Heart left ventricle (tissue), 16 donors: ENCODE results near the gene FBLN2. TPM values are rescaled to one million over a fixed set of nuclear protein-coding genes. Genes with fewer than 3 reads are reported as not detected.

Experiments
- ATAC-seq, 4 donors: fragments of 200-7000 bp; cut with Tn5 transposase; one replicate each; pipeline ENCODE4 v1.9.1; 2020 to 2022; ENCODE audit warnings: moderate library complexity in 4 of 4, mild to moderate bottlenecking in 3 of 4, moderate number of reproducible peaks in 1 of 4
- DNase-seq, 5 donors: peaks; one replicate each; pipeline ENCODE4 v3.0.0-alpha.2; 2020
- H3K27ac ChIP-seq, 12 donors: fragments of 200-600 bp; sonication (generic) in 4 of 12; one replicate each; pipeline versions ENCODE4 v1.5.0 to v1.8.0; 2016 to 2022; ENCODE audit warnings: mild to moderate bottlenecking in 2 of 12
- H3K27me3 ChIP-seq, 9 donors: fragments of 200-600 bp; sonication (generic) in 2 of 9; one replicate each; pipeline versions ENCODE4 v1.5.1 to v1.8.0; 2016 to 2022; ENCODE audit warnings: mild to moderate bottlenecking in 3 of 9
- H3K36me3 ChIP-seq, 9 donors: fragments of 200-600 bp; sonication (generic) in 2 of 9; one replicate each; pipeline versions ENCODE4 v1.5.0 to v1.8.0; 2018 to 2022; ENCODE audit warnings: mild to moderate bottlenecking in 2 of 9
- H3K4me1 ChIP-seq, 12 donors: fragments of 200-600 bp; sonication (generic) in 4 of 12; one replicate each; pipeline versions ENCODE4 v1.5.0 to v1.8.0; 2016 to 2022; ENCODE audit warnings: mild to moderate bottlenecking in 3 of 12
- H3K4me3 ChIP-seq, 12 donors: fragments of 200-600 bp; sonication (generic) in 4 of 12; one replicate each; pipeline versions ENCODE4 v1.5.0 to v1.8.0; 2017 to 2022; ENCODE audit warnings: mild to moderate bottlenecking in 9 of 12, moderate library complexity in 4 of 12
- H3K9me3 ChIP-seq, 12 donors: fragments of 200-600 bp; sonication (generic) in 4 of 12; one replicate each; pipeline versions ENCODE4 v1.5.0 to v1.8.0; 2016 to 2022; ENCODE audit warnings: mild to moderate bottlenecking in 1 of 12
- CTCF ChIP-seq, 12 donors: fragments of 200-600 bp; sonication (generic) in 4 of 12; IDR thresholded peaks; one replicate each; pipeline versions ENCODE4 v1.5.0 to v1.8.0; 2018 to 2022; ENCODE audit warnings: antibody characterized with exemption in 12 of 12, mild to moderate bottlenecking in 5 of 12
- POLR2A ChIP-seq, 2 donors: fragments of 450-650 bp; IDR thresholded peaks; one replicate each; pipeline ENCODE4 v1.6.1; 2017; ENCODE audit warnings: antibody characterized with exemption in 2 of 2, mild to moderate bottlenecking in 2 of 2, moderate library complexity in 2 of 2
- WGBS, 4 donors: extraction: QIAGEN DNeasy Blood & Tissue Kit in 2 of 4; methylation state at CpG; one replicate each; pipeline versions ENCODE4 v1.1.5 to v1.1.7; 2013 to 2018; 5-methylcytosine and 5-hydroxymethylcytosine counted together
- intact Hi-C, 10 donors: fragments of 100-400 bp; cut with DNase I; formaldehyde crosslinking; loops; one replicate each; pipeline versions ENCODE4 v1.11.1 to v1.14.2; 2022
- polyA plus RNA-seq, 2 donors: library from polyadenylated mRNA; stranded (reverse); fragments of 200-250 nt; gene quantifications; one replicate each; pipeline ENCODE4 v1.2.3, GENCODE V29; 2013
- total RNA-seq, 9 donors: library from RNA; depleted of rRNA in 2 of 9; stranded (reverse); fragments of >200 nt in 2 of 9; fragmentation: NEBNext Ultra II Directional in 3 of 9; extraction: Animal tissue kit (Norgen Biotek cat#: 25700) in 3 of 9; gene quantifications; one replicate each; pipeline versions ENCODE4 v1.1.0 to v1.2.4, GENCODE V29; 2016 to 2023
- donor health status: ischemic (EF 13 %, LVEDD 7.1; RV severe dilation, severe dysfunction).
- donor health status: healthy with polysubstance abuse.
- donor health status: DM: no; HTN: yes; CAD: no.
- donor health status: DM: no; HTN: no; CAD: no.
- donor health status: ischemic (EF 25% LVEDD 6.9; RV normal size, moderate dysfunction).
- donor health status: ischemic (EF 25% LVEDD 5.7; RV mildly dilated, moderate dysfunction).
- donor health status: healthy.
- donor health status: DM: yes; HTN: yes; CAD: no.
- donor health status: ischemic (EF 35%, LVEDD 5.7; RV mildly dilated, moderate dysfunction).
- donor health status: nonischemic (EF 11% LVEDD 7.7; RV severe dilation, severe dysfunction).
- donor health status: DM: yes; HTN: yes; CAD: no.
- donor health status: PGD.
- donor health status: ischemic (EF 29% LVEDD 5.4; RV normal size, mild dysfunction).
- donor health status: nonischemic (EF 23%, LVEDD 6.1; RV moderate dilation, normal function).

Gene FBLN2
- total and polyA plus RNA-seq, 11 donors = 16.5 to 118 (median 42.7) TPM

- WGBS, 4 donors = 84 to 92% (median 88%) methylated on average over 8 to 9 of the region's 9 CpGs
- Histone ChIP-seq H3K27me3 (no peaks in the 10 kb centered on the region), H3K9me3 (no peaks in the 10 kb centered on the region), H3K36me3 (peaks cover 0 to 1% (median 0%) of the 10 kb centered on the region in 9 donors), H3K4me3 (no peak overlapping the region), H3K4me1 (peaks cover 7 to 55% (median 26%) of the 10 kb centered on the region in 12 donors), H3K27ac (no peak overlapping the region)
- DNase-seq = no peak
- no peak for TF ChIP-seq CTCF (IDR thresholded peaks at IDR 0.05)
- no peak for ATAC-seq
- intact Hi-C loops = loop anchor here in 4 of 10 donors (5.0 to 10.0 kb wide), 4 partner anchors 60 to 80 kb away; no protein-coding TSS in a partner anchor
These were observed 17.9 kb downstream of the FBLN2 start for GRCh38 chr3:13566769-13567310.

DNA sequence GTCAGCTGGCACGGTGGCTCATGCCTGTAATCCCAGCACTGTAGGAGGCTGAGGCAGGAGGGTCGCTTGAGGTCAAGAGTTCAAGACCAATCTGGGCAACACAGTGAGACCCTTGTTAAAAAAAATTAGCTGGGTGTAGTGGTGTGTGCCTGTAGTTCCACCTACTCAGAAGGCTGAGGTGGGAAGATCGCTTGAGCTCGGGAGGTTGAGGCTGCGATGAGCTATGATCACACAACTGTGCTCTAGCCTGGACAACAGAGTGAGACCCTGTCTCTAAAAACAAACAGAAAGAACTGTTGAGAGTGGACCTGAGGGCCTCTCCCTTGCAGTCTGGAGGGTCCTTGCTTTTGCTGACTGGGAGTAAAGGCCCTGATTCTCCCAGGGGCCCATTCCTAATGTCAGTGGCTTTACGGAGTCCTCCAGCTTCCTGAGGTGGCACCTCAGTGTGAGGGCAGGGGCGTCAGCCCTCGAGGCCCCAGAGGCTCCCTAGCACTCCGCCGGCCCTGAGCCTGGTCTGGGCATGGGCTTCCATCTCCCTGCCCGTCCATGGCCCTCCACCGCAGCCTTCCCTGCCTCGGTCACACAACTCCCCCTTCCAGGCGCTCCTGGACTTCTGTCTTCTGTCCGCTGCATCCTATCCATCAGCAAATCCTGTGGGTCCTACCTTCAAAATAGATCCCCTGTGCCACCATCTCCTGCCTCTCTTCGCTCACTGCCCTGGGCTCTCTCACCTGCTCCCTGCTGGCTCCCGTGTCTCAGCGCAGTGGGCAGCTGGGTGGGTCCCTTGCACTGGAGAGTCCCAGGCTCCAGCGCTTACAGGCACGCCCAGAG lies 19.0 kb downstream of the FBLN2 start:
- no peaks in the 10 kb centered on the region for H3K27me3 ChIP-seq
- TF ChIP-seq POLR2A (IDR thresholded peaks at IDR 0.05) = no peak
- TF ChIP-seq CTCF (IDR thresholded peaks at IDR 0.05) = no peak
- intact Hi-C loops = loop anchor here in 4 of 10 donors (5.0 to 10.0 kb wide), 4 partner anchors 61 to 79 kb away; no protein-coding TSS in a partner anchor
- H3K36me3 ChIP-seq = peaks cover 0 to 9% (median 0%) of the 10 kb centered on the region in 9 donors
- ATAC-seq (no peak), DNase-seq (no peak)
- H3K9me3 ChIP-seq = no peaks in the 10 kb centered on the region
- peaks cover 7 to 48% (median 23%) of the 10 kb centered on the region in 12 donors for H3K4me1 ChIP-seq
- WGBS, 4 donors = 85 to 89% (median 88%) methylated on average over 20 of the region's 20 CpGs
- no peak overlapping the region for H3K27ac ChIP-seq
- no peak overlapping the region for H3K4me3 ChIP-seq

DNA sequence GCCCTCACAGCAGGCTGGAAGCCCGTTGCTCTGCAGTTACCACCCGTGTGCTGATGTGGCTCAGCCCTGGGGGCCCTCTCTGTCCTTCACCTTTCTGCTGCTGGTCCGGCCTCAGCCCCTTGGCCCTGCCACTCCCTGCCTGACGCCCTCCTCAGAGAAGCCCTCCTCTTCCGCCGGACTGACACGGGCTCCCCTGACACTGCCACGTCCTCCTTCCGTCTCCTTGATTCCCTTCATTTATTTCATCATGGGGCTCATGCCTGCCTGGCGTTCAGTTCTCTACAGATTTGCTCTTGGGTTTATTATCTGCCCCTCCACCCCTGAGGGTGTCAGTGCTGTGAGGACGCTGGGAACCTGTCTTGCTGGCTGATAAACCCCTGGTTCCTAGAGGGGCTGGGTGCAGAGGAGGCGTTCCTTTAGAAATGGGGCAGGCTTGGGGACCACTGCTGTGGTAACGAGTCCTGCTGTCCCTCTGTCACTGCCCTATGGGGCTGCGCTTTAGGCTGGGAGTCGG lies 19.6 kb downstream of the FBLN2 start:
- Histone ChIP-seq H3K27ac (no peak overlapping the region), H3K4me1 (peaks cover 7 to 45% (median 23%) of the 10 kb centered on the region in 12 donors), H3K27me3 (no peaks in the 10 kb centered on the region), H3K9me3 (no peaks in the 10 kb centered on the region), H3K36me3 (peaks cover 0 to 9% (median 0%) of the 10 kb centered on the region in 9 donors), H3K4me3 (no peak overlapping the region)
- DNase-seq = no peak
- no peak for TF ChIP-seq CTCF (IDR thresholded peaks at IDR 0.05)
- TF ChIP-seq POLR2A (IDR thresholded peaks at IDR 0.05) = no peak
- 86 to 88% (median 88%) methylated on average over 15 of the region's 15 CpGs for WGBS, 4 donors
- intact Hi-C loops = loop anchor here in 4 of 10 donors (5.0 to 10.0 kb wide), 4 partner anchors 61 to 79 kb away; no protein-coding TSS in a partner anchor
- no peak for ATAC-seq

DNA sequence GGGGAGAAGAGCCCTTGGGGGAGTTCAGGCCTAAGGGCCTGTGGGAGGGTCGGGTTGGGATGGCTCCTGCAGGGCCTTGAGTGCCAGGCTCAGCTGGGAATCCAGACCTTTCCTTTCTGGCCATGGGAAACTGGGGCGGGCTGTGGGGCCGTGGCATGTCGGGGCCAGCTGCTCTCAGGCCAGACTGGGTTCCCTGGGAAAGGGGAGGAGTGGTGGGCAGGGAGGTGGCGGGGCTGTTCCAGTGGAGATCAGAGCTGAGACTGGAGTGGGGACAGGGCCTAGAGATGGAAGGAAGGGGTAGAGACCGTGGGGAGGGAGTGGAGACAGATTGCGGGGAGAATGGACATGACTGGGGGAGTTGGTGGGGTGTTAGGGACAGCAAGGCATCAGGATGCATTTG lies 20.3 kb downstream of the FBLN2 start:
- TF ChIP-seq CTCF (IDR thresholded peaks at IDR 0.05) (no peak), POLR2A (IDR thresholded peaks at IDR 0.05) (no peak)
- no peak overlapping the region for H3K27ac ChIP-seq
- 66 to 90% (median 85%) methylated on average over 7 of the region's 7 CpGs for WGBS, 4 donors
- no peaks in the 10 kb centered on the region for H3K9me3 ChIP-seq
- peaks cover 7 to 46% (median 20%) of the 10 kb centered on the region in 12 donors for H3K4me1 ChIP-seq
- DNase-seq (peak in 1 of 5 donors; percentile 52), ATAC-seq (no peak)
- H3K27me3 ChIP-seq = no peaks in the 10 kb centered on the region
- H3K4me3 ChIP-seq = no peak overlapping the region
- intact Hi-C loops = loop anchor here in 4 of 10 donors (5.0 to 10.0 kb wide), 4 partner anchors 62 to 78 kb away; no protein-coding TSS in a partner anchor
- peaks cover 0 to 9% (median 0%) of the 10 kb centered on the region in 9 donors for H3K36me3 ChIP-seq
